CD14-positive monocyte (primary cell): Measurements from ENCODE around the gene FAM193A. TPM values are rescaled to one million over a fixed set of nuclear protein-coding genes. Genes with fewer than 3 reads are reported as not detected.

ENCODE experiments used
- DNase-seq, 3 donors: peaks; one replicate each; pipeline ENCODE4 v3.0.0-alpha.2; 2011 to 2022
- H2AFZ ChIP-seq: 2 replicates; pipeline ENCODE4 v1.6.0; 2012; ENCODE audit warnings: mild to moderate bottlenecking, low read depth, low read length, inconsistent platforms; ENCODE audit not compliant: insufficient read depth, poor library complexity, severe bottlenecking
- H3K27ac ChIP-seq, 2 donors: 1 replicate in 1 of 2; 2 replicates in 1 of 2; pipeline ENCODE4 v1.5.1; 2012 to 2013; ENCODE audit warnings: low read length in 2 of 2, control low read depth in 1 of 2, inconsistent platforms in 1 of 2, low read depth in 1 of 2, mild to moderate bottlenecking in 1 of 2
- H3K27me3 ChIP-seq, 2 donors: one replicate each; pipeline versions ENCODE4 v1.6.0 to v1.6.1; 2011 to 2013; ENCODE audit warnings: low read length in 2 of 2; ENCODE audit not compliant: control insufficient read depth in 2 of 2, insufficient read depth in 2 of 2
- H3K36me3 ChIP-seq, 2 donors: replicated peaks in 1 of 2; 1 replicate in 1 of 2; 2 replicates in 1 of 2; pipeline versions ENCODE4 v1.5.1 to v1.6.1; 2012 to 2013; ENCODE audit warnings: low read length in 2 of 2, control low read depth in 1 of 2, inconsistent platforms in 1 of 2, mild to moderate bottlenecking in 1 of 2; ENCODE audit not compliant: insufficient read depth in 2 of 2, control insufficient read depth in 1 of 2
- H3K4me1 ChIP-seq, 2 donors: 1 replicate in 1 of 2; 2 replicates in 1 of 2; pipeline versions ENCODE4 v1.5.1 to v1.6.1; 2012 to 2013; ENCODE audit warnings: low read length in 2 of 2, control low read depth in 1 of 2, inconsistent platforms in 1 of 2, mild to moderate bottlenecking in 1 of 2, moderate library complexity in 1 of 2; ENCODE audit not compliant: insufficient read depth in 2 of 2, control insufficient read depth in 1 of 2
- H3K4me2 ChIP-seq: replicated peaks from 2 replicates; pipeline ENCODE3; 2012; ENCODE audit warnings: low read length, moderate library complexity, mild to moderate bottlenecking; ENCODE audit not compliant: poor library complexity, severe bottlenecking; ENCODE audit errors: extremely low read depth
- H3K4me3 ChIP-seq, 3 experiments: fragments of 200-600 bp in 1 of 3; sonication (generic) in 1 of 3; replicated peaks in 1 of 3; 1 replicate in 2 of 3; 2 replicates in 1 of 3; pipeline ENCODE4 v1.5.1; 2011 to 2013; ENCODE audit warnings: low read length in 3 of 3, mild to moderate bottlenecking in 3 of 3, control low read depth in 2 of 3, low read depth in 2 of 3, inconsistent platforms in 1 of 3, moderate library complexity in 1 of 3
- H3K79me2 ChIP-seq: 2 replicates; pipeline ENCODE4 v1.6.0; 2012; ENCODE audit warnings: mild to moderate bottlenecking, control low read depth, inconsistent platforms, low read length, moderate library complexity; ENCODE audit not compliant: insufficient read depth
- H3K9ac ChIP-seq: 2 replicates; pipeline ENCODE4 v1.6.0; 2017; ENCODE audit warnings: low read length, mild to moderate bottlenecking; ENCODE audit not compliant: insufficient read depth, poor library complexity, severe bottlenecking
- H3K9me3 ChIP-seq, 2 donors: replicated peaks in 1 of 2; 1 replicate in 1 of 2; 2 replicates in 1 of 2; pipeline versions ENCODE4 v1.5.1 to v1.6.1; 2012 to 2013; ENCODE audit warnings: low read length in 2 of 2, control low read depth in 1 of 2; ENCODE audit not compliant: control insufficient read depth in 1 of 2, insufficient read depth in 1 of 2
- H4K20me1 ChIP-seq: 2 replicates; pipeline ENCODE4 v1.6.0; 2012; ENCODE audit warnings: mild to moderate bottlenecking, low read length, control low read depth, moderate library complexity; ENCODE audit not compliant: insufficient read depth
- H3K27ac Mint-ChIP-seq, 7 donors: one replicate each; pipeline ENCODE4 v1.8.0; 2020; ENCODE audit warnings: mild to moderate bottlenecking in 7 of 7, mixed read lengths in 7 of 7, moderate library complexity in 6 of 7, inconsistent platforms in 2 of 7
- H3K27me3 Mint-ChIP-seq, 3 donors: one replicate each; pipeline ENCODE4 v1.8.0; 2021 to 2022; ENCODE audit warnings: low read depth in 3 of 3, mild to moderate bottlenecking in 3 of 3, mixed read lengths in 3 of 3, moderate library complexity in 3 of 3, inconsistent platforms in 1 of 3
- H3K36me3 Mint-ChIP-seq, 2 donors: one replicate each; pipeline ENCODE4 v1.8.0; 2020; ENCODE audit warnings: mixed read lengths in 2 of 2, inconsistent platforms in 1 of 2, mild to moderate bottlenecking in 1 of 2
- H3K4me1 Mint-ChIP-seq: one replicate; pipeline ENCODE4 v1.8.0; 2020; ENCODE audit warnings: mild to moderate bottlenecking, mixed read lengths
- H3K4me3 Mint-ChIP-seq, 2 donors: one replicate each; pipeline ENCODE4 v1.8.0; 2020; ENCODE audit warnings: mild to moderate bottlenecking in 2 of 2, mixed read lengths in 2 of 2, moderate library complexity in 1 of 2
- H3K9me3 Mint-ChIP-seq, 7 donors: one replicate each; pipeline ENCODE4 v1.8.0; 2020 to 2022; ENCODE audit warnings: mixed read lengths in 7 of 7, mild to moderate bottlenecking in 6 of 7, moderate library complexity in 6 of 7, inconsistent platforms in 2 of 7
- CTCF ChIP-seq: fragments of 200-600 bp; IDR thresholded peaks from one replicate; pipeline ENCODE4 v1.8.0; 2022; ENCODE audit warnings: antibody characterized with exemption, mild to moderate bottlenecking
- WGBS: methylation state at CpG from one replicate; pipeline ENCODE4 v1.1.5; 2013; ENCODE audit warnings: missing lambda C conversion rate; ENCODE audit not compliant: insufficient coverage; 5-methylcytosine and 5-hydroxymethylcytosine counted together
- intact Hi-C, 2 donors: fragments of 100-400 bp; cut with micrococcal nuclease; formaldehyde crosslinking; loops; one replicate each; pipeline versions ENCODE4 v1.15.0 to v1.15.1; 2023
- polyA plus RNA-seq, 3 donors: library from polyadenylated mRNA; depleted of rRNA in 1 of 3; unstranded in 2 of 3; stranded (reverse) in 1 of 3; fragments of 300-500 nt in 2 of 3; fragments of >200 nt in 1 of 3; fragmentation: Illumina TruSeq in 2 of 3; gene quantifications; 1 replicate in 2 of 3; 2 replicates in 1 of 3; pipeline ENCODE4 v1.2.3, GENCODE V29; 2012 to 2021

The FAM193A gene
- polyA plus RNA-seq, 3 donors = 0.66 to 11.8 (median 0.82) TPM

GRCh38 chr4:2651998-2652397 is 115.6 kb downstream of the FAM193A start:
- Histone ChIP-seq H3K4me1 (no peaks in the 10 kb centered on the region), H3K79me2 (no peaks in the 10 kb centered on the region), H3K9me3 (no peaks in the 10 kb centered on the region), H2AFZ (no peak overlapping the region), H3K4me3 (no peak overlapping the region), H3K4me2 (no peak overlapping the region), H4K20me1 (peaks cover 20% of the 10 kb centered on the region), H3K27ac (no peak overlapping the region), H3K36me3 (peaks cover 61 to 95% of the 10 kb centered on the region in 2 donors), H3K27me3 (no peaks in the 10 kb centered on the region), H3K9ac (no peak overlapping the region)
- Mint-ChIP-seq H3K27ac (peak overlapping the region in 1 of 7 donors; percentile 79), H3K4me3 (no peak overlapping the region), H3K36me3 (peaks cover 66 to 83% of the 10 kb centered on the region in 2 donors), H3K9me3 (peaks cover 0 to 2% (median 0%) of the 10 kb centered on the region in 7 donors), H3K27me3 (no peaks in the 10 kb centered on the region), H3K4me1 (no peaks in the 10 kb centered on the region)
- no peak for TF ChIP-seq CTCF
- intact Hi-C loops = no loop called here
- DNase-seq = no peak
- WGBS = no CpG with 5 or more reads among the region's 2 CpGs

GRCh38 chr4:2652415-2653160 is 116.1 kb downstream of the FAM193A start:
- intact Hi-C loops = no loop called here
- 32% methylated on average over 8 of the region's 14 CpGs for WGBS
- Histone ChIP-seq H3K4me3 (no peak overlapping the region), H3K36me3 (peaks cover 60 to 95% of the 10 kb centered on the region in 2 donors), H2AFZ (no peak overlapping the region), H3K27me3 (no peaks in the 10 kb centered on the region), H3K4me1 (no peaks in the 10 kb centered on the region), H3K4me2 (no peak overlapping the region), H3K27ac (no peak overlapping the region), H3K9me3 (no peaks in the 10 kb centered on the region), H4K20me1 (peaks cover 20% of the 10 kb centered on the region), H3K79me2 (no peaks in the 10 kb centered on the region), H3K9ac (no peak overlapping the region)
- Mint-ChIP-seq H3K4me3 (no peak overlapping the region), H3K9me3 (peaks cover 0 to 2% (median 0%) of the 10 kb centered on the region in 7 donors), H3K36me3 (peaks cover 65 to 83% of the 10 kb centered on the region in 2 donors), H3K27ac (peak overlapping the region in 2 of 7 donors; percentile 9 to 79), H3K27me3 (no peaks in the 10 kb centered on the region), H3K4me1 (no peaks in the 10 kb centered on the region)
- no peak for DNase-seq
- no peak for TF ChIP-seq CTCF
